K562 (cell line): Measurements from ENCODE around the gene ERC2. TPM values are rescaled to one million over a fixed set of nuclear protein-coding genes. Genes with fewer than 3 reads are reported as not detected.

Experiments
- BHLHE40 ChIP-seq: IDR thresholded peaks from 2 replicates; pipeline ENCODE4 v1.6.1; 2011; ENCODE audit warnings: low read length, improper control_type of control experiment
- CHD2 ChIP-seq: IDR thresholded peaks from 2 replicates; pipeline ENCODE4 v1.6.1; 2011; ENCODE audit warnings: low read depth, low read length
- HMG20B ChIP-seq: fragments of 250-450 bp; sonication (Bioruptor Pico); IDR thresholded peaks from 2 replicates; pipeline ENCODE4 v1.5.0; 2021; ENCODE audit warnings: mild to moderate bottlenecking
- HMGN3 ChIP-seq: IDR thresholded peaks from 2 replicates; pipeline ENCODE4 v1.6.1; 2011; ENCODE audit warnings: borderline replicate concordance, low read depth, mild to moderate bottlenecking, mixed read lengths, low read length; ENCODE audit not compliant: insufficient read length; ENCODE audit errors: extremely low read depth
- KLF1 ChIP-seq: fragments of 450-650 bp; IDR thresholded peaks from 2 replicates; pipeline ENCODE4 v1.6.1; 2016; ENCODE audit warnings: missing genetic modification characterization, missing compliant biosample characterization
- LCOR ChIP-seq: sonication (generic); formaldehyde crosslinking; IDR thresholded peaks from 2 replicates; pipeline ENCODE4 v1.8.0; 2022; ENCODE audit warnings: mild to moderate bottlenecking, missing genetic modification reagents
- RBFOX2 ChIP-seq: fragments of 200-400 bp; formaldehyde crosslinking; IDR thresholded peaks from 2 replicates; pipeline ENCODE4 v1.6.1; 2017; ENCODE audit warnings: low read depth, mild to moderate bottlenecking, low read length, moderate library complexity
- SNRNP70 ChIP-seq: fragments of 200-400 bp; formaldehyde crosslinking; optimal IDR thresholded peaks from 2 replicates; pipeline ENCODE3; 2017; ENCODE audit warnings: low read depth, low read length
- TCF7L2 ChIP-seq: fragments of 150-350 bp; IDR thresholded peaks from 2 replicates; pipeline ENCODE4 v1.6.1; 2016; ENCODE audit warnings: low read depth, mild to moderate bottlenecking, low read length, moderate library complexity
- ZFP91 ChIP-seq: sonication (generic); formaldehyde crosslinking; IDR thresholded peaks from 2 replicates; pipeline ENCODE4 v1.8.0; 2022; ENCODE audit warnings: mild to moderate bottlenecking, missing genetic modification reagents
- ZSCAN29 ChIP-seq: fragments of 450-650 bp; IDR thresholded peaks from 2 replicates; pipeline ENCODE4 v1.6.1; 2017
- polyA plus RNA-seq, 8 experiments: library from polyadenylated mRNA; depleted of rRNA in 4 of 8; stranded (reverse) in 5 of 8; unstranded in 3 of 8; fragments of >200 nt; fragmentation: Nextera tagmentation in 2 of 8; fragmentation: Illumina TruSeq in 1 of 8; extraction: Ambion mirVana in 2 of 8; extraction: Trizol in 1 of 8; gene quantifications; 2 replicates each; pipeline versions ENCODE4 v1.2.1 to v1.2.3, GENCODE V29; 2011 to 2014; ENCODE audit warnings: inconsistent platforms in 1 of 8, missing spikeins in 1 of 8
- total RNA-seq, 7 experiments: library from RNA; depleted of rRNA in 6 of 7; stranded (reverse); fragments of >200 nt in 6 of 7; fragmentation: Illumina TruSeq in 2 of 7; extraction: Trizol in 2 of 7; gene quantifications; 2 replicates each; pipeline versions ENCODE4 v1.2.1 to v1.2.3, GENCODE V29; 2011 to 2021; ENCODE audit warnings: low replicate concordance in 1 of 7

The ERC2 gene
- total and polyA plus RNA-seq, 9 of the 15 experiments (the other 6 are each of a cell fraction or from before 2014, with no cell fraction given): 0.04 to 0.18 (median 0.07) TPM; not detected in 2

GRCh38 chr3:55815262-55815661 lies 653.0 kb downstream of the ERC2 start (continued):
- TF ChIP-seq BHLHE40 (no peak), HMG20B (CRISPR knock-in tag) (no peak), CHD2 (no peak), TCF7L2 (no peak), LCOR (CRISPR knock-in tag) (no peak), SNRNP70 (no peak), HMGN3 (no peak), ZFP91 (CRISPR knock-in tag) (no peak), KLF1 (tag) (no peak), ZSCAN29 (no peak), RBFOX2 (no peak)
